ENCODE data around the gene FADS1.

GRCh38 chr11:61805146-61805545, 11.7 kb downstream of the FADS1 start:
- TF ChIP-seq POLR2A (IDR thresholded peaks at IDR 0.05) (no peak), POLR2AphosphoS5 (IDR thresholded peaks at IDR 0.05) (no peak)
- TF ChIP-seq, protein P1, sequence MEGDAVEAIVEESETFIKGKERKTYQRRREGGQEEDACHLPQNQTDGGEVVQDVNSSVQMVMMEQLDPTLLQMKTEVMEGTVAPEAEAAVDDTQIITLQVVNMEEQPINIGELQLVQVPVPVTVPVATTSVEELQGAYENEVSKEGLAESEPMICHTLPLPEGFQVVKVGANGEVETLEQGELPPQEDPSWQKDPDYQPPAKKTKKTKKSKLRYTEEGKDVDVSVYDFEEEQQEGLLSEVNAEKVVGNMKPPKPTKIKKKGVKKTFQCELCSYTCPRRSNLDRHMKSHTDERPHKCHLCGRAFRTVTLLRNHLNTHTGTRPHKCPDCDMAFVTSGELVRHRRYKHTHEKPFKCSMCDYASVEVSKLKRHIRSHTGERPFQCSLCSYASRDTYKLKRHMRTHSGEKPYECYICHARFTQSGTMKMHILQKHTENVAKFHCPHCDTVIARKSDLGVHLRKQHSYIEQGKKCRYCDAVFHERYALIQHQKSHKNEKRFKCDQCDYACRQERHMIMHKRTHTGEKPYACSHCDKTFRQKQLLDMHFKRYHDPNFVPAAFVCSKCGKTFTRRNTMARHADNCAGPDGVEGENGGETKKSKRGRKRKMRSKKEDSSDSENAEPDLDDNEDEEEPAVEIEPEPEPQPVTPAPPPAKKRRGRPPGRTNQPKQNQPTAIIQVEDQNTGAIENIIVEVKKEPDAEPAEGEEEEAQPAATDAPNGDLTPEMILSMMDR (IDR thresholded peaks at IDR 0.05) = no peak
